HEK293T (cell line): Measurements from ENCODE around the gene GAST.

Experiments used
- FOXA1 ChIP-seq: fragments of 450-650 bp; IDR thresholded peaks from 2 replicates; pipeline ENCODE4 v1.6.1; 2016; ENCODE audit warnings: mild to moderate bottlenecking
- FOXM1 ChIP-seq: fragments of 450-650 bp; IDR thresholded peaks from 2 replicates; pipeline ENCODE4 v1.6.1; 2017; ENCODE audit warnings: mild to moderate bottlenecking, borderline replicate concordance

- TF ChIP-seq FOXM1 = no peak
- TF ChIP-seq FOXA1 = no peak
These were observed 5.5 kb downstream of the GAST start for GRCh38 chr17:41717408-41718286.
